H1 (cell line): ENCODE data around the gene ZFAND5.

ENCODE experiments used
- CEBPB ChIP-seq: IDR thresholded peaks from 2 replicates; pipeline ENCODE4 v1.6.1; 2012; ENCODE audit warnings: low read depth, low read length
- CREB1 ChIP-seq: IDR thresholded peaks from 2 replicates; pipeline ENCODE4 v1.6.1; 2012; ENCODE audit warnings: inconsistent platforms
- CTCF ChIP-seq, 3 experiments: IDR thresholded peaks; 1 replicate in 2 of 3; 2 replicates in 1 of 3; pipeline versions ENCODE4 v1.5.1 to v1.6.1; 2011; ENCODE audit warnings: low read length in 3 of 3, mild to moderate bottlenecking in 3 of 3, inconsistent platforms in 2 of 3, low read depth in 1 of 3, moderate library complexity in 1 of 3; ENCODE audit not compliant: insufficient read depth in 1 of 3; ENCODE audit errors: control extremely low read depth in 1 of 3
- EGR1 ChIP-seq: IDR thresholded peaks from 2 replicates; pipeline ENCODE4 v1.6.1; 2011; ENCODE audit warnings: low read depth, low read length, borderline replicate concordance
- EZH2 ChIP-seq: fragments of 200-600 bp; sonication (generic); IDR thresholded peaks from 2 replicates; pipeline ENCODE4 v1.7.1; 2012; ENCODE audit warnings: low read depth, mild to moderate bottlenecking, moderate library complexity, low read length, inconsistent platforms; ENCODE audit not compliant: severe bottlenecking
- JUN ChIP-seq: IDR thresholded peaks from 2 replicates; pipeline ENCODE4 v1.6.1; 2011; ENCODE audit warnings: low read depth, mild to moderate bottlenecking, improper control_type of control experiment, low read length
- MAFK ChIP-seq: IDR thresholded peaks from 2 replicates; pipeline ENCODE4 v1.6.1; 2012; ENCODE audit warnings: low read depth, mild to moderate bottlenecking, improper control_type of control experiment, low read length
- POLR2A ChIP-seq, 2 experiments: IDR thresholded peaks; 1 replicate in 1 of 2; 2 replicates in 1 of 2; pipeline ENCODE4 v1.6.1; 2011; ENCODE audit warnings: low read depth in 2 of 2, low read length in 2 of 2, mild to moderate bottlenecking in 2 of 2; ENCODE audit errors: control extremely low read depth in 1 of 2
- POLR2AphosphoS5 ChIP-seq: IDR thresholded peaks from 2 replicates; pipeline ENCODE4 v1.6.1; 2011; ENCODE audit warnings: low read depth, low read length
- SP1 ChIP-seq: IDR thresholded peaks from 2 replicates; pipeline ENCODE4 v1.6.1; 2011; ENCODE audit warnings: low read depth, low read length
- YY1 ChIP-seq: IDR thresholded peaks from 2 replicates; pipeline ENCODE4 v1.6.1; 2011; ENCODE audit warnings: low read depth, mild to moderate bottlenecking, low read length
- TF ChIP-seq, protein P1 (sequence below): IDR thresholded peaks from 2 replicates; pipeline ENCODE4 v1.6.1; 2012; ENCODE audit warnings: inconsistent platforms

- no peak for TF ChIP-seq CREB1
- no peak for TF ChIP-seq POLR2AphosphoS5
- TF ChIP-seq CEBPB = no peak
- no peak for TF ChIP-seq EGR1
- no peak for TF ChIP-seq SP1
- no peak for TF ChIP-seq POLR2A (IDR thresholded peaks at IDR 0.05; ENCODE audit: control extremely low read depth in 1 of 2, low read depth in 2 of 2, low read length in 2 of 2)
- no peak for TF ChIP-seq CTCF (IDR thresholded peaks at IDR 0.05; ENCODE audit: control extremely low read depth in 1 of 3, insufficient read depth in 1 of 3, low read depth in 1 of 3, low read length in 3 of 3)
- TF ChIP-seq JUN = no peak
- TF ChIP-seq, protein P1, sequence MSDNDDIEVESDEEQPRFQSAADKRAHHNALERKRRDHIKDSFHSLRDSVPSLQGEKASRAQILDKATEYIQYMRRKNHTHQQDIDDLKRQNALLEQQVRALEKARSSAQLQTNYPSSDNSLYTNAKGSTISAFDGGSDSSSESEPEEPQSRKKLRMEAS = no peak
- TF ChIP-seq MAFK = no peak
- no peak for TF ChIP-seq EZH2
- TF ChIP-seq YY1 = no peak
These were observed 40.0 kb downstream of the ZFAND5 start for GRCh38 chr9:72324974-72325373.
